Fibroblast of villous mesenchyme (primary cell): Measurements from ENCODE around the gene PTPRN2. TPM values are rescaled to one million over a fixed set of nuclear protein-coding genes. Genes with fewer than 3 reads are reported as not detected.

Experiments used
- DNase-seq: peaks from one replicate; pipeline ENCODE4 v3.0.0-alpha.2; 2010; ENCODE audit warnings: low read depth
- H3K4me3 ChIP-seq: 2 replicates; pipeline ENCODE4 v1.5.1; 2011; ENCODE audit warnings: low read depth, mild to moderate bottlenecking, low read length
- total RNA-seq: library from RNA; depleted of rRNA; stranded (reverse); fragments of >200 nt; gene quantifications from 2 replicates; pipeline ENCODE4 v1.2.3, GENCODE V29; 2012
- TF ChIP-seq, protein P1 (sequence below): IDR thresholded peaks from 2 replicates; pipeline ENCODE4 v1.5.1; 2012; ENCODE audit warnings: low read depth, mild to moderate bottlenecking, low read length; ENCODE audit not compliant: insufficient read depth

PTPRN2 gene
- total RNA-seq, 1 donor = not detected

DNA sequence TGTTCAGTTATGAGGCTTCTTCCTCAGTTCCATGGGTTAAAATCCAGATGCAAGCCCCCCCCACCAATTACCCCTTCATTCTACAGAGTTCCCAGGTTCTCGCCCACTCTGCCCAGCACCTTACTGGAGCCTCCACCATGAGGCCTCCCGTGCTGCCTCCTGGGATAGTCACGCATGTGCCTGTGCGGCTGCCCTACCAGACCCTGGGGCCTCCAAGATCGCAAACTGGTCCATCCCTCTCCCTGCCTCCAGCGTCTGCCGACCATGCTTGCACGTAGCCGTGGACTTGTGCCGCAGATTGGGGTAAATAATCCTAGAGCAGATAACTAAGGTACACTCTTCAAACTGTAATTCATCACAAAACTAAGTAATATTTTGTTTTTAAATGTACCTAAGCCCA, 611.2 kb downstream of the PTPRN2 start:
- DNase-seq = no peak
- no peak overlapping the region for H3K4me3 ChIP-seq
- TF ChIP-seq, protein P1, sequence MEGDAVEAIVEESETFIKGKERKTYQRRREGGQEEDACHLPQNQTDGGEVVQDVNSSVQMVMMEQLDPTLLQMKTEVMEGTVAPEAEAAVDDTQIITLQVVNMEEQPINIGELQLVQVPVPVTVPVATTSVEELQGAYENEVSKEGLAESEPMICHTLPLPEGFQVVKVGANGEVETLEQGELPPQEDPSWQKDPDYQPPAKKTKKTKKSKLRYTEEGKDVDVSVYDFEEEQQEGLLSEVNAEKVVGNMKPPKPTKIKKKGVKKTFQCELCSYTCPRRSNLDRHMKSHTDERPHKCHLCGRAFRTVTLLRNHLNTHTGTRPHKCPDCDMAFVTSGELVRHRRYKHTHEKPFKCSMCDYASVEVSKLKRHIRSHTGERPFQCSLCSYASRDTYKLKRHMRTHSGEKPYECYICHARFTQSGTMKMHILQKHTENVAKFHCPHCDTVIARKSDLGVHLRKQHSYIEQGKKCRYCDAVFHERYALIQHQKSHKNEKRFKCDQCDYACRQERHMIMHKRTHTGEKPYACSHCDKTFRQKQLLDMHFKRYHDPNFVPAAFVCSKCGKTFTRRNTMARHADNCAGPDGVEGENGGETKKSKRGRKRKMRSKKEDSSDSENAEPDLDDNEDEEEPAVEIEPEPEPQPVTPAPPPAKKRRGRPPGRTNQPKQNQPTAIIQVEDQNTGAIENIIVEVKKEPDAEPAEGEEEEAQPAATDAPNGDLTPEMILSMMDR = no peak

DNA sequence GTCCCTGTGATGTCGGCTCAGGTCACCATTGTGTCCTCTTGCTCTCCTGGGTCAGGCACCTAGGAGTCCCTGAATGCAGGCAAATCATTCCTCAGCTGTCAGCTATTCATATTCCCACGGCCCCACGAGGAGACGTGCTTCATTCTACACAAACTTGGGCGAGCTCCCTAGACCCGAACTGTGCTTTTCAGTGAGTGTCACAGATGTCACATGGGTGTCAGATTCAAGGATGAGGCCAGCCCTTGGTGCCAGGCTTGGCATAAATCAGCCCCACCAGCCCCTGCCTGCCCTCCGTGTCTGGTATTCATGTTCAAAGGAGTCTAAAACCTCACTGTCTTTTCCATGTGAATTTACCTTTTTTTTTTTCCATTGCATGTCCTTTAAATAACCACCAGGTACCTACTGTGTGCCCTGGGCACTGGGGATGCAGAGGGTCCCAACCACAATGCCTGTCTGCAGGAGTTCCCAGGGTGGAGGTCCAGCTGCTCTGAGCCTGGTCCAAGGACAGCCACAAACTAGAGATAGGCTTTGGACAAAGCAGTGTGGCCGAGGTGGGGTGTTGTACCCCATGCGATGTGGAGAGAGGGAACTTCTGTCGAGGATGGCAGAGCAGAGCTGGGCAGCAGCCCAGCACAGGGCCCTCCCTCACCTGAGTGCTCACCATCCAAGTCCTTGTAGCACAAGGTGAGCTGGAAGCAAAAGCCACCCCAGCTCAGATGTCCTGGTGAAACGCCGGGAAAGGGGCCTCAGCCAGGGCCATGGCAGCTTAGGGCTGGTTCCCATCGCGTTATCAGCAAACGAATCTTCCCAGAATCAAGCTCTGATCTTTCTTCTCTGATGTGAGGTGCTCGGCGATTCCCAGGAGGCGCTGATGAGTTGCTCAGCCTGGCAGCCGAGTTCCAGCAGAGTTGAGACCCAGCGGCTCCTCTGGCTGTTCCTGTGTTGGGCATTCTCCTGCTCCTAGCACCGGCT, 611.9 kb downstream of the PTPRN2 start:
- no peak overlapping the region for H3K4me3 ChIP-seq
- TF ChIP-seq, protein P1 = no peak
- no peak for DNase-seq

DNA sequence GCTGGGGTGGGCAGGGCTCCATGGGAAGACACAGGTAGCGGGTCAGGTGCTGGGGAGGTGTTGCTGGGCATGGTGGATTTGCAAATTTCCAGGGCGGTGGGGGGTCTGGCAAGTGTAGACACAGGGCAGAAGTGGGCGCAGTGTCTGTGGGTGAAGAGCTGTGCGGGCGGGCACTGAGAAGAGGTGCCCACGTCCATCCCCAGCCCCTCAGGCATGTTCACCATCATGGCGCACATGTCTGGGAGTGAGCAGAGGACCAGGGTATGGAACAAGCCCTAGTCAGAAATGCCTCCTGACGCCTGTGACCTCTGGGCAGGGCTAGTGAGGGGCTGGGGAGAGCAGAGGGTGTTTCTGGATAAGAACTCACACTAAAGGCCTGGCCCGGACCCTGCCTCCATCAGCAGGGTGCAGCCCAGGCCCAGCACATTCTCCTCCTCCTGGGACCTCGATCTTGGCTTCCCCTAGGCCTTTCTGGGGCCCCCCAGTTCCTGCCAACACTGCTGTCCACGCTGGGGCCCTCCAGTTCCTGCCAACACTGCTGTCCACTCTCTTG, 612.9 kb downstream of the PTPRN2 start:
- H3K4me3 ChIP-seq = no peak overlapping the region
- TF ChIP-seq, protein P1 = no peak
- DNase-seq = no peak

DNA sequence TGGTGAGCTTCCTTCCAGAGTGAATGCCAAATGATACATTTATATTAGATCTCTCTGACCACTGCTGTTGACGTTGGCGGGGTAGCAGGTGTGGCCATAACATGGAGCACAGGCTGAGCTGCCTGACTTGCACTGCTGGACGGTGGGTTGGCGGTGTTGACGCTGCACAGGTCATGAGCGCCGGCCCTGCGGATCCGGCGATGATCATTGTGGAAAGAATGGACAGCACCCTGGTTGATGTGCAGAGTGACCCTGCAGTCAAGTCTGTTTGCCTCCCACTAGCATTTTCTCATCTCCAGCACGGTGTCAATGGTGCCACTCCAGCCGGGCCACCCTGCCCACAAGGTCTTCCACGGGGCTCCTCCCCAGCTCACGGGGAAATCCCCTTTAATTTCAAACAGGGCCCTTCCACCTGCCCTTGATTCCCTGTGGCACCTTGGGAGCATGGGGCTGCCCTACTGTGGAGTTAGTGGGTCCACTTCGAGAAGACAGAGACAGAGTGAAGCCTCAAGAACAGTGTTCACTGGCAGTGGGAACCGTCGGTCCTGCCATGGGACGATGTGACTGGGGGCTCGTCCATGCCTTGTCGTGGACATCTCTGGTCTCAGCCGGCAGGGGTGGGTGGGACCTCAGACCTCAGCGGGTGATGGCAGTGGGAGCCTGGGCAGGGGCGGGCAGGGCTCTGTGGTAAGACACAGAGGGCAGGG, 613.5 kb downstream of the PTPRN2 start:
- H3K4me3 ChIP-seq = no peak overlapping the region
- TF ChIP-seq, protein P1 = no peak
- DNase-seq = no peak

DNA sequence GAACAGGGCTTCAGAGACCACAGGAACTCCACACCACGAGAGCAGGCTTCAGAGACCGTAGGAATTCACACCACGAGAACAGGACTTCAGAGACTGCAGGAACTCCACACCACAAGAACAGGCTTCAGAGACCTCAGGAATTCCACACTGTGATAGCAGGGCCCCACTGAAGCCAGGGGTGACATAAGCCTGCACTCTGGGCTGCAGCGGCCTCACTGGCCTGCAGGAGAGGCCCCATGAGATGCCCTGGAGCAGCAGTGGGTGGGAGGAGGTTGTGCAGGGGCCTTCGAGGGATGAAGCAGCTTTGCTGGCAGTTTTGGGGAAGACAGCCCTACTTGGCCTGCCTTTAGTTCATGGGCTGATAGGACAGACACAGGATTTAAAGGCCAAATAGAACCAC, 614.7 kb downstream of the PTPRN2 start:
- H3K4me3 ChIP-seq = no peak overlapping the region
- DNase-seq = no peak
- TF ChIP-seq, protein P1 = no peak

DNA sequence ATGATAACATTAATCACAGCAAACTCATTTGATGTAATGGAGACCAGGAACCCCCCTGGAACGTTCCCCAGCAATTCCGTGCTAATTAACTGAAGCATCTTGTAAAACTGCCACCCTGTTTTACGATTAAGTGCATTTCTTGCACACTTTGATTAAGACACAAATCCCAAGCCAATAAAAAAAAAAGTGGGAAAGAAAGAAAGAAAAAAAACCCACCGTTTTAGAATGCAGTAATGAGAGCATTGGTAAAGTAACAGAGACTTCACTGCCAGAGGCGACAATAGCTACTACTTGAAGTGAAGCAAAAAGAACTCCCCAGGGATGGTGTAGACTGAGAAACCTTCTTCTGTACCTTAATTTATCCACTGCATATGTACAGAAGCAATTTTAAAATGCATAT, 616.1 kb downstream of the PTPRN2 start:
- TF ChIP-seq, protein P1 = no peak
- H3K4me3 ChIP-seq = no peak overlapping the region
- no peak for DNase-seq
